ENCODE results near the gene TMA7B.

DNA sequence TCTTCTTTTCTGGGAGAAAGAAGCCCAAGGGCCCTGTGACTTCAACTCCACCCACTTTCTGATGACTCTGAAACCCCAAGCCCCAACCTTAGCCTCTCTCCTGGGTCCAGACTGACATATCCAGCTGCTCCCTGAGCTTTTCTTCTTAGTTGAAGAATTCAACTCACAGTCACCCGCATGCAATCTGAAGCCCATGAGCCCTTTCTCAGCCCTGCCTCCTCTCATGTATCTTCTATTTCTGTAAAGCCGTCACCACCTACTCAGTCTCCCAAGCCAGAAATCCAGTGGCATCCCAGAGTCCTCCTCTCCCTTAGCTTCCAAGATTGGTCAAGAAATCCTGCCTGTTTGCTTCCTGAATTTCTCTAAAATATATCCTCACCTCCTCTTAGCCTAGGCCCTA lies 7.1 kb upstream of the TMA7B start:
- TF ChIP-seq, protein P1, sequence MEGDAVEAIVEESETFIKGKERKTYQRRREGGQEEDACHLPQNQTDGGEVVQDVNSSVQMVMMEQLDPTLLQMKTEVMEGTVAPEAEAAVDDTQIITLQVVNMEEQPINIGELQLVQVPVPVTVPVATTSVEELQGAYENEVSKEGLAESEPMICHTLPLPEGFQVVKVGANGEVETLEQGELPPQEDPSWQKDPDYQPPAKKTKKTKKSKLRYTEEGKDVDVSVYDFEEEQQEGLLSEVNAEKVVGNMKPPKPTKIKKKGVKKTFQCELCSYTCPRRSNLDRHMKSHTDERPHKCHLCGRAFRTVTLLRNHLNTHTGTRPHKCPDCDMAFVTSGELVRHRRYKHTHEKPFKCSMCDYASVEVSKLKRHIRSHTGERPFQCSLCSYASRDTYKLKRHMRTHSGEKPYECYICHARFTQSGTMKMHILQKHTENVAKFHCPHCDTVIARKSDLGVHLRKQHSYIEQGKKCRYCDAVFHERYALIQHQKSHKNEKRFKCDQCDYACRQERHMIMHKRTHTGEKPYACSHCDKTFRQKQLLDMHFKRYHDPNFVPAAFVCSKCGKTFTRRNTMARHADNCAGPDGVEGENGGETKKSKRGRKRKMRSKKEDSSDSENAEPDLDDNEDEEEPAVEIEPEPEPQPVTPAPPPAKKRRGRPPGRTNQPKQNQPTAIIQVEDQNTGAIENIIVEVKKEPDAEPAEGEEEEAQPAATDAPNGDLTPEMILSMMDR (IDR thresholded peaks at IDR 0.05; ENCODE audit: low read depth, low read length) = no peak
- TF ChIP-seq EZH2phosphoT487 (IDR thresholded peaks at IDR 0.05; ENCODE audit: low read depth) = no peak
